ENCODE measurements around the gene CYP2D6.

GRCh38 chr22:42167066-42167465, 36.5 kb upstream of the CYP2D6 start:
- no peak for TF ChIP-seq CTCF (IDR thresholded peaks at IDR 0.05; ENCODE audit: poor library complexity)
- no peak for TF ChIP-seq EZH2 (IDR thresholded peaks at IDR 0.05; ENCODE audit: borderline replicate concordance)

Measured in hepatocyte (in vitro differentiated cells).